A549 treated with Mapracorat at 1 μM for 4 hours (cell line): ENCODE measurements around the gene DCHS1. TPM values are rescaled to one million over a fixed set of nuclear protein-coding genes. Genes with fewer than 3 reads are reported as not detected.

Source experiments
- total RNA-seq: library from RNA; stranded (reverse); fragments of 200-300 nt; extraction: Qiagen RNA extraction; gene quantifications from 5 replicates; pipeline ENCODE4 v1.2.3, GENCODE V29; 2022

The DCHS1 gene, protein sequence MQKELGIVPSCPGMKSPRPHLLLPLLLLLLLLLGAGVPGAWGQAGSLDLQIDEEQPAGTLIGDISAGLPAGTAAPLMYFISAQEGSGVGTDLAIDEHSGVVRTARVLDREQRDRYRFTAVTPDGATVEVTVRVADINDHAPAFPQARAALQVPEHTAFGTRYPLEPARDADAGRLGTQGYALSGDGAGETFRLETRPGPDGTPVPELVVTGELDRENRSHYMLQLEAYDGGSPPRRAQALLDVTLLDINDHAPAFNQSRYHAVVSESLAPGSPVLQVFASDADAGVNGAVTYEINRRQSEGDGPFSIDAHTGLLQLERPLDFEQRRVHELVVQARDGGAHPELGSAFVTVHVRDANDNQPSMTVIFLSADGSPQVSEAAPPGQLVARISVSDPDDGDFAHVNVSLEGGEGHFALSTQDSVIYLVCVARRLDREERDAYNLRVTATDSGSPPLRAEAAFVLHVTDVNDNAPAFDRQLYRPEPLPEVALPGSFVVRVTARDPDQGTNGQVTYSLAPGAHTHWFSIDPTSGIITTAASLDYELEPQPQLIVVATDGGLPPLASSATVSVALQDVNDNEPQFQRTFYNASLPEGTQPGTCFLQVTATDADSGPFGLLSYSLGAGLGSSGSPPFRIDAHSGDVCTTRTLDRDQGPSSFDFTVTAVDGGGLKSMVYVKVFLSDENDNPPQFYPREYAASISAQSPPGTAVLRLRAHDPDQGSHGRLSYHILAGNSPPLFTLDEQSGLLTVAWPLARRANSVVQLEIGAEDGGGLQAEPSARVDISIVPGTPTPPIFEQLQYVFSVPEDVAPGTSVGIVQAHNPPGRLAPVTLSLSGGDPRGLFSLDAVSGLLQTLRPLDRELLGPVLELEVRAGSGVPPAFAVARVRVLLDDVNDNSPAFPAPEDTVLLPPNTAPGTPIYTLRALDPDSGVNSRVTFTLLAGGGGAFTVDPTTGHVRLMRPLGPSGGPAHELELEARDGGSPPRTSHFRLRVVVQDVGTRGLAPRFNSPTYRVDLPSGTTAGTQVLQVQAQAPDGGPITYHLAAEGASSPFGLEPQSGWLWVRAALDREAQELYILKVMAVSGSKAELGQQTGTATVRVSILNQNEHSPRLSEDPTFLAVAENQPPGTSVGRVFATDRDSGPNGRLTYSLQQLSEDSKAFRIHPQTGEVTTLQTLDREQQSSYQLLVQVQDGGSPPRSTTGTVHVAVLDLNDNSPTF (N-terminal part only)
- total RNA-seq: 0.06 to 0.12 TPM (median 0.10 TPM) in 5 replicates

DNA sequence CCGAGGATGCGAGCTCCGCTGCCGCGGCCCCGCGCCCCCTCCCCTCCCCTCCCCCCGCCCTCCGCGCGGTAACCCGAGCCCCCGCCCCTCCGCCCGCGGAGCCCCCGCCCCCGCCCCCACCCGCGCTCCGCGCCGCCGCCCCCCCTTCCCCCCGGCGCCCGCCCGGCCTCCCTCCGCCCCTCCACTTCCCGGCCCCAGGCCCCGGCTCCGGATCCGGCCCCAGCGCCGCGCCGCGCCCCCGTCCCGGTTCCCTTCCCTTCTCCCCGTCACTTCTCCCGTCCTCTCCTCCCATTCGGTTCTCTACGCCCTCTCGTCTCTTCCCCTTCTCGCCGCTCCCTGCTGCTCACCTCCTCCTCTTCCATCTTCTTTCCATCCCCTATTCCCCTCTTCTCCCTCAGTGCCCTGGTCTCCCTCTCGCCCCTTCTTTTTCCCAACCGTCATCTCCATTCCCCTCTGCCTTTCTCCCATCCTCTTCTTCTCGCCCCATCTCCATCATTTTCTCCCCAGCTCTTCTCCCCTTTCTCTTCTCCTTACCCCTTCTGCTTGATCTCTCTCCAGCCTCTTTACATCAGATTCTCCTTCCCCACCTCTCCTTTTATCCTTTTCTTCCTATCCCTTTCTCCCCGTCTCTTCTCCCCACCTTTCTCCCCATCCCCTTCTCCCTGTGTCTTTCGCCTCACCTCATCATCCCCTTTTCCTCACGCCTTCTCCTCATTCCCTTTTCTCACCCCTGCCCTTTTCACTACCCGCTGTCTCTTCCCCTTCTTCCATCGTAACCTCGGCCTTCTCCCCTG lies at the start of gene DCHS1:
DCHS1 (minus strand) TSS at position 20 of the 794 bp plus-strand sequence. CDS start 14,196 bp downstream, outside the sequence.

DNA sequence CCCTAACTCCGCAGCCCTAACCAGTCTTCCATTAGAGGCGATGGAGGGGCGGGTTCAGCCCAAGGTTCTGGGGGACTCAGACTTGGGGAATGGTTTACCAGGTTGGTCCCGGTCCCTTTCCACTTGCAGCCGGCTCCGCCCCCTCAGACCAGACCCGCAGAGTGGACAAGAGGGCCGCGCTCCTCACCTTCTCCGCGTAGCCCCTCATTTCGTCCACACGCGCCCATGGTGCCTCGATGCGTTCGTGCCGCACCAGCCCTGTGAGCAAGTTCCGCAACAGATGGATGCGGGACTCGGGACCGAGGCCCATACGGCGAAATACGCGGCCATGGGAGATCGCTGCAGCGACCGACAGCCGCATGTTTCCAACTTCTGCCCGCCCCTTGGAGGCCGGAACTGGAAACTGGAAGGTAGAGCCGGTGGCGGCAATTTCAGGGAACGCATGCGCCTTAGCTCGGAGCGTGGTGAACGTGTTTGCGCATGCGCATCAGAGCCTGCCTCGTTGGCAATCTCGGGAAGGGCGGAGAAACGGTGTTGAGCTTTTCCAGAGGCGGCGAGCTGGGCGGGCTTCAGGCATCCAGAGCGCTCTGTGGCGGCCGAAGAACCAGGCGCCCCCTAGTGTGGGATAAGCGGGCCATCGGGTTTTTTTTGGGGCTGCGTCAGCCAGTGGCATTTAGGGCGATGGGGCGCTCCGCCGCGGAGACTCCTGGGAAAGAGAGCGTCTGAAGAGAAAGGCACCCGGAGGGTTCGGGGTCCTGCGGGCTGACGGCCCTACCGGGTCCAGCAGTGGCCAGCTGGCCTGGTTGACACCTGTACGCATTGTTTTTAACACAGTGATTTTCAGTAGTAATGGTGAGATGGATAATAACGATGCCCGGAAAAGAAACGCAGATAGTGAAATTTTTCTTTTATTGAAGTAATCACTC lies 27.6 kb upstream of the DCHS1 start, which contains the start of gene MRPL17:
MRPL17 (minus strand) TSS at position 405 of the 926 bp plus-strand sequence; CDS start at position 361, 44 bp downstream.

DNA sequence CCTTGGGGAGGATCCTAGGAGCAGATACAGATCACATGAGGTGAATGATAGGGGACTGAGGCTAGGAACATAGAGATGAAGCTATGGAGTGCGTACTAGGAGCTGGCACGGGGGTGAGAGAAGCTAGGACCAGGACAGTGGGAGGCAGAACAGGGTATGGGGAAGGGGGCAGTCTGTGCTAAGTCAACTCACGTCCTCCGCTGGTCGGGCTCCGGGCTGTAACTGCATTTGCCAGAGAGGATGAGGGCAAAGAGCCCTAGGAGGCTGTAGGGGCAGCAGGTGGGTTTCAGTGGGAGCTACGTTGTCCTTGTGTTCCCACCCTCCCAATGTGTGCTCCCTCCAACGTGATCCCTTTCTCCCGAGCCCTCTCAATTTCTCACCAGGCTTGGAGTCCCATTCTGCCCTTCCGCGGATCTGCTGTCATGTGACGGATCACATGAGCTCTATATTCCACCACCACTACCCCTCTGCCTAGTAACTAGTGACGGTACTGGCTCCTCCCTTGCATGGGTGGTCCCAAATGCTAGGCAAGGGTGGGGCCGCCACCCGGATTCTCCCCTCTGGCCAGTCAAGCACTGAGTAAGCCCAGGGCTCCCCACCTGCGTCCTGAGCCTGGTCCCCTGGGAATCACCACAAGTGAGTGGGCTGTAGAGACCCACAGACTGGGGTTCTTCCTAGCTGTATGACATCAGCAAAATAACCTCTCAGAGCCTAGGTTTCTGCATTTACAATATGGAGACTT lies 36.4 kb downstream of the DCHS1 start, which contains the start of gene TPP1:
TPP1 (minus strand) TSS at position 419 of the 742 bp plus-strand sequence; CDS start at position 397, 22 bp downstream.

DNA sequence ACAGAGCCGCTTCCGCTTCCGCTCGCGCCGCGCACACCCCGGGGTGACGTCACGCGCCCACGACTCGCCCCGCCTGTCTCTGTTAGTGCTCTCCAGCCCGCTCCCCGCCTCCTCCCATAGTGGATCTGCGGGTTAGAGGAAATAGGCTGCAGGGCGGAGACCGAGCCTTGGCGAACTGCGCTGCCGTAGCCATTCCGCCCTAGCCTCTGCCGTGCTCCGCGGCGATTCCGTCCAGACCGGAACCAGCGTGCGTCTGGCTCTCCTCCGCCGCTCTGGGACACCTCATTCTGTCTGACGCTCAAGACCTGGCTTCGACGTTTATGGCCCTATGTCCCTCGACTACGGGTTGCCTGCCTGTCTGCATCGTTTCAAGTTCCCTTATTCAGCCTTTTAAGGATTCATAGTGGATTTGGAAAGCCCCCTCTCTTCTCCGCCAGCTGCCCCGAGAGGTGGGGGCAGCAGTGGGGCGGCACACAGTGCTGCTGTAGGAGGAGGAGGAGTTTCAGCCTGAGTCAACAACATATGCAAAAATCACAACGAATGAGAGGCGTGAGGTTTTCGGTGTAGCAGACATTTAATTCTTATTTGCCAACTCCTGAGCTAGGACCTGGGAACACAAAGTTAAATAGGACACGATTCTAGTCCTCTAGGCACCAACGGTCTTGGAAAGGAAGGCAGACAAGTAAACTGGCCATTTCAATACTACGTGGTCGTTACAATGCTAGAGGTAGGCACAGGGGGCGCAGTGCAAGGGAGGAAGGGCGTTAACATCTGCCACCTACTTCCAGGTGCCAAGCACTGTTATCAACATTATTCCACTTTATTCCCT lies 43.2 kb downstream of the DCHS1 start, which contains the start of gene TAF10:
TAF10 (minus strand) TSS at position 4 of the 829 bp plus-strand sequence. CDS start 27 bp downstream, outside the sequence.

DNA sequence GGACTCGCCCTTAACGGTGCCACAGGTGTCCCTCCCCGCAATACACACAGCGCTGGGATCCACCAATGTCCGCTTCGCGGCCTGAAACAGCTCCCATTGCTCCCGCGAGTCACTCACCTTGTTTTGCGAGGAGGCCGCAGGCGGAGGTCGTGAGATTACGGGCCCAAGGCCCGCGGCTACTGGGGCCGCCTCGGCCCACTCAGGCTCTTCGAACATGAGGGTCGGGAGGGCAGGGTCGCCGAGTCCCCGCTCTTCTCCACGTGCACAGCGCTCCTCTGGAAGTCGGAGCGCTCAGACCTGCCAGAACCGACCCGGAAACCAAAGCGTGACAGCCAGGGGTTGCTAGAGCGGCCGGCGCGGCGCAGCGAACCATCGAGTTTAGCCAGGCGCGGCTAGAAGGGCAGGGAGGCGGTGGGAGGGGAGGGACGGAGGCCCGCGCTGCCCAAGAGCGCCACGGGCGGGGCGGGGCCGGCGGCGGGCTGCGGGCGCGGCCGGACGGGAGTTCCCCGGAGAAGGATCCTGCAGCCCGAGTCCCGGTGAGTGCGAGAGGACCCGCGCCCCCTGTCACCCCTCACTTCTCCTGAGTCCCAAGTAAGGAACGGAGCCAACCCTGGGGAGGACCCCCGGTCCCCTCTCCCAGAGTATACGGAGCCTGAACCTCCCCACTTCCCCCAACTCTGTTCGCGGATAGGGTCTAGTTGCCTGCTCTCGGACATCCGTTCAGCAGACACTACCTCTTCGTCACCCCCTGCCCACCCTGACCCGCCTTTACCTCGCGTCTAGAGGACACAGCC lies 52.1 kb downstream of the DCHS1 start, which contains the start of the genes ILK and RRP8:
ILK (plus strand) TSS at position 488 of the 794 bp plus-strand sequence. CDS start 498 bp downstream, outside the sequence.
RRP8 (minus strand) TSS at position 330 of the 794 bp plus-strand sequence; CDS start at position 216, 114 bp downstream.

Other genes starting within 250 kb of the DCHS1 start
- 18.0 to 19.7 TPM (median 18.6 TPM) in 5 replicates for gene APBB1, start 236.7 kb downstream of the DCHS1 start, total RNA-seq
- 0.27 to 0.75 TPM (median 0.59 TPM) in 5 replicates for gene HPX, start 214.8 kb downstream of the DCHS1 start, total RNA-seq
- 13.8 to 22.2 TPM (median 20.0 TPM) in 5 replicates for gene TRIM3, start 181.9 kb downstream of the DCHS1 start, total RNA-seq
- 52.0 to 56.2 TPM (median 52.8 TPM) in 5 replicates for gene ARFIP2, start 174.5 kb downstream of the DCHS1 start, total RNA-seq
- gene TIMM10B, start 174.3 kb downstream of the DCHS1 start, total RNA-seq: 24.5 to 32.9 TPM (median 31.0 TPM) in 5 replicates
- 2.2 to 4.1 TPM (median 3.3 TPM) in 5 replicates for gene DNHD1, start 158.5 kb downstream of the DCHS1 start, total RNA-seq
- 28.7 to 36.9 TPM (median 31.5 TPM) in 5 replicates for gene RRP8, start 52.2 kb downstream of the DCHS1 start, total RNA-seq
- 106 to 120 TPM (median 115 TPM) in 5 replicates for gene ILK, start 52.0 kb downstream of the DCHS1 start, total RNA-seq
- 205 to 228 TPM (median 219 TPM) in 5 replicates for gene TAF10, start 43.6 kb downstream of the DCHS1 start, total RNA-seq
- 40.1 to 48.0 TPM (median 45.5 TPM) in 5 replicates for gene TPP1, start 36.4 kb downstream of the DCHS1 start, total RNA-seq
- 86.2 to 114 TPM (median 99.7 TPM) in 5 replicates for gene MRPL17, start 27.5 kb upstream of the DCHS1 start, total RNA-seq
- 0.03 TPM in 1 of 5 replicates, not detected in the others for gene OR2AG2, start 116.2 kb upstream of the DCHS1 start, total RNA-seq
- not detected in 5 replicates for gene OR2AG1, start 127.2 kb upstream of the DCHS1 start, total RNA-seq
- not detected in 5 replicates for gene OR6A2, start 143.9 kb upstream of the DCHS1 start, total RNA-seq
- not detected in 5 replicates for gene OR10A5, start 189.9 kb upstream of the DCHS1 start, total RNA-seq
- gene OR10A2, start 207.2 kb upstream of the DCHS1 start, total RNA-seq: not detected in 5 replicates
- not detected in 5 replicates for gene OR10A4, start 220.8 kb upstream of the DCHS1 start, total RNA-seq
- not detected in 5 replicates for gene OR2D2, start 236.7 kb upstream of the DCHS1 start, total RNA-seq